Endothelial cell of umbilical vein (primary cell): Measurements from ENCODE around the gene RNF169. TPM values are rescaled to one million over a fixed set of nuclear protein-coding genes. Genes with fewer than 3 reads are reported as not detected.

Experiments
- BruUV-seq: library from RNA; stranded (reverse); fragments of 400-500 nt; replicated peaks from 2 replicates; lab custom pipeline; 2021; lab: Mats Ljungman, UMichigan
- CTCF ChIA-PET: fragments of 300-600, 350-600 bp; sonication (Branson Sonifier 250); formaldehyde crosslinking; loops from one replicate; lab custom pipeline; 2021; ENCODE audit warnings: antibody characterized with exemption, inconsistent platforms; lab: Charles Lee
- POLR2A ChIA-PET: fragments of 300-600, 350-600 bp; sonication (Branson Sonifier 250); formaldehyde crosslinking; loops from one replicate; lab custom pipeline; 2021; ENCODE audit warnings: antibody characterized with exemption, inconsistent platforms; lab: Charles Lee
- DNase-seq: peaks from one replicate; pipeline ENCODE4 v3.0.0-alpha.2; 2011; ENCODE audit warnings: low read depth, low spot score
- FAIRE-seq: peaks from 2 replicates; lab custom pipeline; 2011; peaks lifted over from hg19 to GRCh38; lab: Jason Lieb, UNC
- H2AFZ ChIP-seq: 2 replicates; pipeline ENCODE4 v1.6.0; 2012; ENCODE audit warnings: low read depth, low read length, control low read depth, inconsistent platforms
- H3K27ac ChIP-seq: 2 replicates; pipeline ENCODE4 v1.5.1; 2011; ENCODE audit warnings: low read depth, mild to moderate bottlenecking, control low read depth, low read length, moderate library complexity; ENCODE audit not compliant: insufficient read depth
- H3K27me3 ChIP-seq, 2 experiments: 2 replicates each; pipeline versions ENCODE4 v1.6.0 to v1.6.1; 2011; ENCODE audit warnings: low read length in 2 of 2, mixed read lengths in 1 of 2; ENCODE audit not compliant: control insufficient read depth in 2 of 2, insufficient read depth in 2 of 2
- H3K36me3 ChIP-seq, 2 experiments: 2 replicates in 1 of 2; 3 replicates in 1 of 2; pipeline ENCODE4 v1.5.1; 2011; ENCODE audit warnings: low read length in 2 of 2, mild to moderate bottlenecking in 1 of 2, moderate library complexity in 1 of 2; ENCODE audit not compliant: control insufficient read depth in 2 of 2, insufficient read depth in 2 of 2; ENCODE audit errors: extremely low read depth in 1 of 2
- H3K4me1 ChIP-seq: 3 replicates; pipeline ENCODE4 v1.5.1; 2011; ENCODE audit warnings: mild to moderate bottlenecking, low read length; ENCODE audit not compliant: control insufficient read depth, insufficient read depth; ENCODE audit errors: extremely low read depth
- H3K4me2 ChIP-seq: 2 replicates; pipeline ENCODE4 v1.6.1; 2011; ENCODE audit warnings: low read length, control low read depth, mixed read lengths; ENCODE audit not compliant: insufficient read depth
- H3K4me3 ChIP-seq, 3 experiments: fragments of 200-600 bp in 1 of 3; sonication (generic), shearing (Covaris generic) in 1 of 3; replicated peaks in 1 of 3; 2 replicates each; pipeline ENCODE4 v1.5.1; 2011 to 2016; ENCODE audit warnings: control low read depth in 3 of 3, low read length in 3 of 3, mild to moderate bottlenecking in 2 of 3, inconsistent platforms in 1 of 3, low read depth in 1 of 3, moderate library complexity in 1 of 3; ENCODE audit not compliant: insufficient read depth in 1 of 3
- H3K79me2 ChIP-seq: 2 replicates; pipeline ENCODE4 v1.6.0; 2012; ENCODE audit warnings: low read length, inconsistent platforms; ENCODE audit not compliant: control insufficient read depth, insufficient read depth
- H3K9ac ChIP-seq: replicated peaks from 2 replicates; pipeline ENCODE3; 2011; ENCODE audit warnings: low read length, control low read depth; ENCODE audit not compliant: insufficient read depth; ENCODE audit errors: extremely low read depth
- H3K9me1 ChIP-seq: replicated peaks from 3 replicates; pipeline ENCODE4 v1.6.0; 2011; ENCODE audit warnings: mild to moderate bottlenecking, low read length; ENCODE audit not compliant: control insufficient read depth, insufficient read depth; ENCODE audit errors: extremely low read depth
- H3K9me3 ChIP-seq: replicated peaks from 2 replicates; pipeline ENCODE4 v1.5.1; 2012; ENCODE audit warnings: low read length, inconsistent platforms; ENCODE audit not compliant: control insufficient read depth, insufficient read depth
- H4K20me1 ChIP-seq: replicated peaks from 2 replicates; pipeline ENCODE3; 2011; ENCODE audit warnings: mild to moderate bottlenecking, low read length; ENCODE audit not compliant: control insufficient read depth, insufficient read depth; ENCODE audit errors: extremely low read depth
- EZH2 ChIP-seq: IDR thresholded peaks from 2 replicates; pipeline ENCODE4 v1.6.1; 2012; ENCODE audit warnings: borderline replicate concordance, low read depth, mild to moderate bottlenecking, moderate library complexity, low read length, inconsistent platforms; ENCODE audit not compliant: severe bottlenecking
- FOS ChIP-seq: IDR thresholded peaks from 2 replicates; pipeline ENCODE4 v1.6.1; 2011; ENCODE audit warnings: mild to moderate bottlenecking, low read length, moderate library complexity, borderline replicate concordance; ENCODE audit not compliant: insufficient read depth
- GATA2 ChIP-seq: IDR thresholded peaks from 2 replicates; pipeline ENCODE4 v1.7.0; 2011; ENCODE audit warnings: low read depth, mild to moderate bottlenecking, moderate library complexity, mixed read lengths, low read length; ENCODE audit not compliant: insufficient read length, insufficient read depth
- JUN ChIP-seq: IDR thresholded peaks from 2 replicates; pipeline ENCODE4 v1.6.1; 2011; ENCODE audit warnings: borderline replicate concordance, low read depth; ENCODE audit not compliant: insufficient read length, insufficient read depth
- MYC ChIP-seq: IDR thresholded peaks from one replicate; pipeline ENCODE4 v1.6.1; 2011; ENCODE audit warnings: mild to moderate bottlenecking, low read depth, low read length
- POLR2A ChIP-seq: IDR thresholded peaks from 2 replicates; pipeline ENCODE4 v1.6.1; 2012; ENCODE audit warnings: low read depth, mild to moderate bottlenecking, control low read depth, low read length
- POLR2AphosphoS5 ChIP-seq: IDR thresholded peaks from 2 replicates; pipeline ENCODE4 v1.6.1; 2012; ENCODE audit warnings: low read depth, mild to moderate bottlenecking, control low read depth, low read length, moderate library complexity; ENCODE audit not compliant: insufficient read depth
- dilution Hi-C: fragments of 300-500 bp; cut with MboI; formaldehyde crosslinking; loops from one replicate; pipeline ENCODE4 v1.15.0; 2019; ENCODE audit warnings: low sequenced_read_pairs; ENCODE audit not compliant: extremely low pct_ligation_motif_present
- intact Hi-C: fragments of 100-400 bp; cut with micrococcal nuclease; formaldehyde crosslinking; loops from one replicate; pipeline ENCODE4 v1.10.0; 2022
- polyA plus RNA-seq, 4 experiments: library from polyadenylated mRNA; depleted of rRNA in 3 of 4; stranded (reverse) in 3 of 4; unstranded in 1 of 4; fragments of >200 nt; gene quantifications; 2 replicates each; pipeline versions ENCODE4 v1.2.1 to v1.2.3, GENCODE V29; 2011 to 2012; ENCODE audit warnings: missing spikeins in 1 of 4
- total RNA-seq: library from RNA; stranded (reverse); gene quantifications from 2 replicates; pipeline ENCODE4 v1.2.3, GENCODE V29; 2021
- TF ChIP-seq, protein P1 (sequence below), 2 donors: IDR thresholded peaks; 1 replicate in 1 of 2; 2 replicates in 1 of 2; pipeline ENCODE4 v1.5.1; 2011; ENCODE audit warnings: low read length in 2 of 2, mild to moderate bottlenecking in 2 of 2, moderate library complexity in 2 of 2, control low read depth in 1 of 2, inconsistent platforms in 1 of 2, low read depth in 1 of 2; ENCODE audit not compliant: insufficient read depth in 1 of 2; ENCODE audit errors: extremely low read depth in 1 of 2
- TF ChIP-seq, protein P2 (sequence below): IDR thresholded peaks from 2 replicates; pipeline ENCODE4 v1.6.1; 2011; ENCODE audit not compliant: insufficient read depth, insufficient read length

Gene RNF169
- total and polyA plus RNA-seq, 2 donors (not counting 3 experiments of a cell fraction or from before 2014, with no cell fraction given), result 5.8 to 21.3 TPM

DNA sequence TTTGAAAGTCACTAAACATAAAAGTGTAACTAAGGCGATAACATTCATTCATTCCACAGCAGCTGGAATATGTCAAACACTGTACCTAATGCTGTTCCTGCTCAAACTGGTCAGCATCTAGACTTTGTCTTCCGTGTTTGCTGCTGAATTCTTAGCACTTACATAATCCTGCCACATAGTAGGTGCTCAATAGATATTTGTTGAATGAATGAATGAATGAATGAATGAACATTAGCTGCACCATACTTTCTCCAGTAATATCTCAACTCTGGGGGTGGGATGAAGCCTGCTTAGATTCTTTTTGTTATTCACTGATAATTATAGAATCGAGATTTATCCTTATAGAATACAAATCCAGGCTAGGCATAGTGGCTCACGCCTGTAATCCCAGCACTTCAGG lies 6.6 kb upstream of the RNF169 start:
- H3K4me1 ChIP-seq, result no peaks in the 10 kb centered on the region
- no peaks in the 10 kb centered on the region for H3K9me3 ChIP-seq
- BruUV-seq, result no TSS peak
- peaks cover 6 to 9% of the 10 kb centered on the region in 2 experiments for H3K27me3 ChIP-seq
- dilution Hi-C loops, result no loop called here
- intact Hi-C loops, result no loop called here
- H3K27ac ChIP-seq, result no peak overlapping the region
- no peak overlapping the region for H3K9ac ChIP-seq
- TF ChIP-seq, protein P1, sequence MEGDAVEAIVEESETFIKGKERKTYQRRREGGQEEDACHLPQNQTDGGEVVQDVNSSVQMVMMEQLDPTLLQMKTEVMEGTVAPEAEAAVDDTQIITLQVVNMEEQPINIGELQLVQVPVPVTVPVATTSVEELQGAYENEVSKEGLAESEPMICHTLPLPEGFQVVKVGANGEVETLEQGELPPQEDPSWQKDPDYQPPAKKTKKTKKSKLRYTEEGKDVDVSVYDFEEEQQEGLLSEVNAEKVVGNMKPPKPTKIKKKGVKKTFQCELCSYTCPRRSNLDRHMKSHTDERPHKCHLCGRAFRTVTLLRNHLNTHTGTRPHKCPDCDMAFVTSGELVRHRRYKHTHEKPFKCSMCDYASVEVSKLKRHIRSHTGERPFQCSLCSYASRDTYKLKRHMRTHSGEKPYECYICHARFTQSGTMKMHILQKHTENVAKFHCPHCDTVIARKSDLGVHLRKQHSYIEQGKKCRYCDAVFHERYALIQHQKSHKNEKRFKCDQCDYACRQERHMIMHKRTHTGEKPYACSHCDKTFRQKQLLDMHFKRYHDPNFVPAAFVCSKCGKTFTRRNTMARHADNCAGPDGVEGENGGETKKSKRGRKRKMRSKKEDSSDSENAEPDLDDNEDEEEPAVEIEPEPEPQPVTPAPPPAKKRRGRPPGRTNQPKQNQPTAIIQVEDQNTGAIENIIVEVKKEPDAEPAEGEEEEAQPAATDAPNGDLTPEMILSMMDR (IDR thresholded peaks at IDR 0.05; ENCODE audit: extremely low read depth in 1 of 2, insufficient read depth in 1 of 2, low read depth in 1 of 2, low read length in 2 of 2), result no peak
- TF ChIP-seq JUN, result no peak
- TF ChIP-seq EZH2, result no peak
- TF ChIP-seq POLR2A, result no peak
- no peak for TF ChIP-seq POLR2AphosphoS5
- no peak for TF ChIP-seq FOS
- TF ChIP-seq GATA2, result no peak
- no peak for TF ChIP-seq MYC
- TF ChIP-seq, protein P2, sequence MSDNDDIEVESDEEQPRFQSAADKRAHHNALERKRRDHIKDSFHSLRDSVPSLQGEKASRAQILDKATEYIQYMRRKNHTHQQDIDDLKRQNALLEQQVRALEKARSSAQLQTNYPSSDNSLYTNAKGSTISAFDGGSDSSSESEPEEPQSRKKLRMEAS, result no peak
- no peaks in the 10 kb centered on the region for H4K20me1 ChIP-seq
- ChIA-PET CTCF (interaction anchor here (1.6 kb wide), 1 partner anchor 41 kb away, joined by 3 read pairs; no protein-coding TSS in a partner anchor), POLR2A (no interaction called here)
- no peak overlapping the region for H3K4me3 ChIP-seq
- H3K4me2 ChIP-seq, result no peak overlapping the region
- FAIRE-seq (no peak), DNase-seq (no peak)
- H3K9me1 ChIP-seq, result no peaks in the 10 kb centered on the region
- H3K79me2 ChIP-seq, result no peaks in the 10 kb centered on the region
- H3K36me3 ChIP-seq, result no peaks in the 10 kb centered on the region
- H2AFZ ChIP-seq, result no peak overlapping the region
